ENCODE results near the gene ZCRB1. TPM values are rescaled to one million over a fixed set of nuclear protein-coding genes. Genes with fewer than 3 reads are reported as not detected.

Gene ZCRB1
- total RNA-seq, 1 donor from 2014 or later, result 15.0 TPM

DNA sequence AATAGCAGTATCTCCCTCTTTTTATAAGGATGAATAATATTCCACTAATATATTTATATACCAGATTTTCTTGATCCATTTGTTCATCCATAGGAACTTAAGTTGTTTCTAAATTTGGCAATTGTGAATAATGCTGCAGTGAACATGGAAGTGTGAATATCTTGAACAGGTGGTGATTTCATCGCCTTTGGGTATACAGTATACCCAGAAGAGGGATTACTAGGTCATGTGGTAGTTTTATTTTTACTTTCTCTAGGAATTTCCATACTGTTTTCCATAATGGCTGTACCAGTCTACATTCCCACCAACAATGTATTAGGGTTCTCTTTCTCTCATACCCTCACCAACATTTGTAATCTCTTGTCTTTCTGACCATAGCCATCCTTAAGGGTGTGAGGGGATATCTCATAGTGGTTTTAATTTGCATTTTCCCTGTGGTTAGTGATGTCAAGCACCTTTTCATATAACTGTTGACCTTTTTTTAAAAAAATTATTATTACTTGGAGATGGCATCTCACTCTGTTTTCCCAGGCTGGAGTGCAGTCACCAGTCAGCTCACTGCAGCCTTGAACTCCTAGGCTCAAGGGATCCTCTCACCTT lies 20.6 kb upstream of the ZCRB1 start:
- no peak for FAIRE-seq

DNA sequence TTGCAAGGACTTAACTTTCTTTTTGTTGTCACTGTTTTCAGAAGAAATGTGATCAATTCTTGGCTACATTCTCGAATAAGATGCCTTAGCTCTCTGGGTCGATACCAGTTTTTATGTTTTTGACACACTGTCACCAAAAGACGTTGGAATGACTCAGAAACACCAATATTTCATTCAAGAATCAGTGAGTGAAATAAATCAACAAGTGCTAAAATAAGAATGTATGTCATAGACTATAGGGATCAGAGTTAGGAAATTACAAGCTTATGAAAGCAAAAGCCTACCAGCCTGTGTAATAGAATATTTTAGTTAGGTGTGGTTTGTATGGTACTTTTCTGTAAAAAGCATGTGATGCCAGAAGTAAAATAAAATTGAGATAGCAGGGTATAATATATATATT lies 17.8 kb upstream of the ZCRB1 start:
- TF ChIP-seq, protein P1, sequence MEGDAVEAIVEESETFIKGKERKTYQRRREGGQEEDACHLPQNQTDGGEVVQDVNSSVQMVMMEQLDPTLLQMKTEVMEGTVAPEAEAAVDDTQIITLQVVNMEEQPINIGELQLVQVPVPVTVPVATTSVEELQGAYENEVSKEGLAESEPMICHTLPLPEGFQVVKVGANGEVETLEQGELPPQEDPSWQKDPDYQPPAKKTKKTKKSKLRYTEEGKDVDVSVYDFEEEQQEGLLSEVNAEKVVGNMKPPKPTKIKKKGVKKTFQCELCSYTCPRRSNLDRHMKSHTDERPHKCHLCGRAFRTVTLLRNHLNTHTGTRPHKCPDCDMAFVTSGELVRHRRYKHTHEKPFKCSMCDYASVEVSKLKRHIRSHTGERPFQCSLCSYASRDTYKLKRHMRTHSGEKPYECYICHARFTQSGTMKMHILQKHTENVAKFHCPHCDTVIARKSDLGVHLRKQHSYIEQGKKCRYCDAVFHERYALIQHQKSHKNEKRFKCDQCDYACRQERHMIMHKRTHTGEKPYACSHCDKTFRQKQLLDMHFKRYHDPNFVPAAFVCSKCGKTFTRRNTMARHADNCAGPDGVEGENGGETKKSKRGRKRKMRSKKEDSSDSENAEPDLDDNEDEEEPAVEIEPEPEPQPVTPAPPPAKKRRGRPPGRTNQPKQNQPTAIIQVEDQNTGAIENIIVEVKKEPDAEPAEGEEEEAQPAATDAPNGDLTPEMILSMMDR (IDR thresholded peaks at IDR 0.05; ENCODE audit: insufficient read depth, low read length, severe bottlenecking), result no peak
- FAIRE-seq (no peak), DNase-seq (ENCODE audit: low read depth) (no peak)
- Histone ChIP-seq H3K4me3 (ENCODE audit: low read depth, low read length) (no peak overlapping the region), H3K36me3 (ENCODE audit: control insufficient read depth, insufficient read depth, low read length) (no peaks in the 10 kb centered on the region), H3K27me3 (ENCODE audit: control insufficient read depth, insufficient read depth, low read length) (no peaks in the 10 kb centered on the region)

More for the DNA sequence above, 20.6 kb upstream of the ZCRB1 start:
- Histone ChIP-seq H3K36me3 (ENCODE audit: control insufficient read depth, insufficient read depth, low read length) (no peaks in the 10 kb centered on the region), H3K4me3 (ENCODE audit: low read depth, low read length) (no peak overlapping the region), H3K27me3 (ENCODE audit: control insufficient read depth, insufficient read depth, low read length) (no peaks in the 10 kb centered on the region)
- DNase-seq (ENCODE audit: low read depth), result no peak
- TF ChIP-seq, protein P1 (IDR thresholded peaks at IDR 0.05; ENCODE audit: insufficient read depth, low read length, severe bottlenecking), result no peak

DNA sequence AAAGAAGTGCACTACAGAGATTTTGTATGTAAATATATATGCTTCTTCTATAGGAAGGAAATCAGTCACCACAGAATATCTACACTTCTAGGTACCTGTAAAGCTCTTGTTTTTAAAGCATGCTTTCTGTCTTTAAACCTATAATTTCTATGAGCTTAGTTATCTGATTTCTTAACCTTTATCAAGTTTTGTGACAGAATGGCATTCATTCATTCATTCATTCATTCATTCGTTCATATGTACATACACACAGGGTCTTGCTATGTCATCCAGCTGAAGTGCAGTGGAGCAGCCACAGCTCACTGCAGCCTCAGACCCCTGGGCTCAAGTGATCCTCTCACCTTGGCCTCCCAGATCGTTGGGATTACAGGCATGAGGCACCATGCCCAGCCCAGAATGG lies 16.1 kb upstream of the ZCRB1 start:
- H3K4me3 ChIP-seq (ENCODE audit: low read depth, low read length), result no peak overlapping the region
- H3K27me3 ChIP-seq (ENCODE audit: control insufficient read depth, insufficient read depth, low read length), result no peaks in the 10 kb centered on the region
- no peak for DNase-seq (ENCODE audit: low read depth)
- TF ChIP-seq, protein P1 (IDR thresholded peaks at IDR 0.05; ENCODE audit: insufficient read depth, low read length, severe bottlenecking), result no peak
- H3K36me3 ChIP-seq (ENCODE audit: control insufficient read depth, insufficient read depth, low read length), result no peaks in the 10 kb centered on the region
- no peak for FAIRE-seq

GRCh38 chr12:42338280-42338679 lies 12.4 kb upstream of the ZCRB1 start:
- TF ChIP-seq, protein P1 (IDR thresholded peaks at IDR 0.05; ENCODE audit: insufficient read depth, low read length, severe bottlenecking), result no peak
- peaks cover 1% of the 10 kb centered on the region for H3K36me3 ChIP-seq (ENCODE audit: control insufficient read depth, insufficient read depth, low read length)
- no peak overlapping the region for H3K4me3 ChIP-seq (ENCODE audit: low read depth, low read length)
- DNase-seq (ENCODE audit: low read depth) (no peak), FAIRE-seq (no peak)
- H3K27me3 ChIP-seq (ENCODE audit: control insufficient read depth, insufficient read depth, low read length), result no peaks in the 10 kb centered on the region

DNA sequence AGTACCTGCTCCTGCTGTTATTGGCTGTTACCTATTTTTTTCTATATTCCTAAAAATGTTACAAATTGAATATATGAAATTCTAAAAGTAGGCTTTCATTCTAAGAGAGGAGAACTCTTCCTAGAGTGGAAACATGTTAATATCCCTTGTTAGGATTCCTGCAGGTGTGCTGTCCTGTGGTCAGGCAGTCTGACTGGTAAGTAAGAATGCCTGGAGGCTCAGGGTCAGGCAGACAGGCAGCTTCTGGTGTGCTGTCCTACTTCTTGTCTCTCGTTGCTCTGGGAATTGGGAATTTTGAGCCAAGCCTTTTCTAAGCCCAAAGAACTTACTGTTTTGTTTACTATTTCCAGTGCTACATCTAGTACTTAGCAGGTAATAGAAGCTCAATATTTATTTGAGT lies 10.4 kb upstream of the ZCRB1 start:
- Histone ChIP-seq H3K27me3 (ENCODE audit: control insufficient read depth, insufficient read depth, low read length) (no peaks in the 10 kb centered on the region), H3K4me3 (ENCODE audit: low read depth, low read length) (no peak overlapping the region), H3K36me3 (ENCODE audit: control insufficient read depth, insufficient read depth, low read length) (peaks cover 1% of the 10 kb centered on the region)
- TF ChIP-seq, protein P1 (IDR thresholded peaks at IDR 0.05; ENCODE audit: insufficient read depth, low read length, severe bottlenecking), result no peak
- FAIRE-seq (no peak), DNase-seq (ENCODE audit: low read depth) (no peak)
